H1 (cell line): ENCODE measurements around the gene MRPL47. TPM values are rescaled to one million over a fixed set of nuclear protein-coding genes. Genes with fewer than 3 reads are reported as not detected.

Source experiments
- ATF2 ChIP-seq: IDR thresholded peaks from 2 replicates; pipeline ENCODE4 v1.6.1; 2012; ENCODE audit warnings: low read length, inconsistent platforms
- CTBP2 ChIP-seq: IDR thresholded peaks from 2 replicates; pipeline ENCODE4 v1.7.0; 2011; ENCODE audit warnings: borderline replicate concordance, mild to moderate bottlenecking, moderate library complexity, mixed read lengths, low read length; ENCODE audit not compliant: insufficient read depth, insufficient read length
- KDM4A ChIP-seq: IDR thresholded peaks from one replicate; pipeline ENCODE4 v1.7.1; 2012; ENCODE audit warnings: low read depth, mild to moderate bottlenecking, moderate library complexity, low read length, inconsistent platforms; ENCODE audit not compliant: severe bottlenecking
- TAF7 ChIP-seq: optimal IDR thresholded peaks from 2 replicates; pipeline ENCODE3; 2011; ENCODE audit warnings: low read depth, mild to moderate bottlenecking, inconsistent platforms, low read length, moderate library complexity, borderline replicate concordance
- polyA plus RNA-seq, 7 experiments: library from polyadenylated mRNA; depleted of rRNA in 3 of 7; stranded (reverse) in 5 of 7; unstranded in 2 of 7; fragments of >200 nt in 5 of 7; fragments of 200-250 nt in 2 of 7; gene quantifications; 1 replicate in 5 of 7; 2 replicates in 1 of 7; 4 replicates in 1 of 7; pipeline versions ENCODE4 v1.2.1 to v1.2.3, GENCODE V29; 2011 to 2013; ENCODE audit warnings: missing spikeins in 2 of 7, mixed read lengths in 2 of 7
- total RNA-seq: library from RNA; stranded (reverse); fragmentation: NEBNext Ultra II Directional; extraction: Animal tissue kit (Norgen Biotek cat#: 25700); gene quantifications from 2 replicates; pipeline ENCODE4 v1.2.1, GENCODE V29; 2021

The MRPL47 gene
- total and polyA plus RNA-seq, 2 of the 8 experiments (the other 6 are each of a cell fraction or from before 2014, with no cell fraction given): 26.1 to 76.6 TPM

GRCh38 chr3:179653096-179653797 is 48.8 kb upstream of the MRPL47 start (continued):
- TF ChIP-seq ATF2 (no peak), CTBP2 (no peak), TAF7 (no peak), KDM4A (no peak)
